GM12874 (cell line): ENCODE results near the gene NPLOC4.

Experiments
- TF ChIP-seq, protein P1 (sequence below): IDR thresholded peaks from 2 replicates; pipeline ENCODE4 v1.5.1; 2011; ENCODE audit warnings: low read depth, mild to moderate bottlenecking, control low read depth, low read length, moderate library complexity; ENCODE audit not compliant: insufficient read depth

NPLOC4 gene

GRCh38 chr17:81509207-81509971 is 127.5 kb downstream of the NPLOC4 start:
- TF ChIP-seq, protein P1, sequence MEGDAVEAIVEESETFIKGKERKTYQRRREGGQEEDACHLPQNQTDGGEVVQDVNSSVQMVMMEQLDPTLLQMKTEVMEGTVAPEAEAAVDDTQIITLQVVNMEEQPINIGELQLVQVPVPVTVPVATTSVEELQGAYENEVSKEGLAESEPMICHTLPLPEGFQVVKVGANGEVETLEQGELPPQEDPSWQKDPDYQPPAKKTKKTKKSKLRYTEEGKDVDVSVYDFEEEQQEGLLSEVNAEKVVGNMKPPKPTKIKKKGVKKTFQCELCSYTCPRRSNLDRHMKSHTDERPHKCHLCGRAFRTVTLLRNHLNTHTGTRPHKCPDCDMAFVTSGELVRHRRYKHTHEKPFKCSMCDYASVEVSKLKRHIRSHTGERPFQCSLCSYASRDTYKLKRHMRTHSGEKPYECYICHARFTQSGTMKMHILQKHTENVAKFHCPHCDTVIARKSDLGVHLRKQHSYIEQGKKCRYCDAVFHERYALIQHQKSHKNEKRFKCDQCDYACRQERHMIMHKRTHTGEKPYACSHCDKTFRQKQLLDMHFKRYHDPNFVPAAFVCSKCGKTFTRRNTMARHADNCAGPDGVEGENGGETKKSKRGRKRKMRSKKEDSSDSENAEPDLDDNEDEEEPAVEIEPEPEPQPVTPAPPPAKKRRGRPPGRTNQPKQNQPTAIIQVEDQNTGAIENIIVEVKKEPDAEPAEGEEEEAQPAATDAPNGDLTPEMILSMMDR = no peak

DNA sequence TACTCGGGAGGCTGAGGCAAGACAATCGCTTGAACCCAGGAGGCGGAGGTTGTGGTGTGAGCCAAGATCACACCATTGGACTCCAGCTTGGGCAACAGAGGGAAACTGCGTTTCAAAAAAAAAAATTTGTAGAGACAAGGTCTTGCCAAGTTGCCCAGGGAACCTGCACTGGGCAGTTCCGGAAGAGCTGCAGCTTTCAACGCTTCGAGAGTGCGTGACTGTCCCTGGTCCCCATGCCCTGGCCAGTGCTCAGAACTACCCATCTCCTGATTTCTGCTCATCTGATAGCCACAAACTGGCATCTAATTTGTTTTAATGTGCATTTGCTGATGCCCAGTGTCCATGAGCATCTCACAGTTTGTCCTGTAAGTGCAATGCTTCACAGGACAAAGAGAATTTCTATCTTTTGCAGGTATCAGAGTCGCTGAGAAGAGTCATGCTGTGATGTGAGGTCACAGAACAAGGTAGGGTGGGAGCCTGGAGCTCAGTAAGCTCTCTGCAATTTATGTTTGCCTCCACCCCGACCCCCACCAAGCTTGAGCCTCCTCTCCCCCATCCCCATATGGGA is 128.2 kb downstream of the NPLOC4 start:
- TF ChIP-seq, protein P1 = no peak
